ENCODE data around the gene MYL12B.
A peak's percentile ranks its signal among the peaks of the same experiment; 100 is the strongest.

Gene MYL12B

GRCh38 chr18:3236470-3236869, 25.5 kb upstream of the MYL12B start:
- no peak overlapping the region for H2AFZ ChIP-seq (ENCODE audit: low read length, unreplicated experiment)
- no peaks in the 10 kb centered on the region for H3K36me3 ChIP-seq (ENCODE audit: insufficient read depth, low read length)
- no peaks in the 10 kb centered on the region for H3K27me3 ChIP-seq (ENCODE audit: insufficient read depth, low read length)
- no peak overlapping the region for H3K4me3 ChIP-seq (ENCODE audit: low read depth, low read length)
- no peak overlapping the region for H3K27ac ChIP-seq (ENCODE audit: low read depth, low read length)
- H3K4me1 ChIP-seq (ENCODE audit: control insufficient read depth, insufficient read depth, low read length, unreplicated experiment): no peaks in the 10 kb centered on the region
- H3K79me2 ChIP-seq (ENCODE audit: control insufficient read depth, insufficient read depth, low read length, unreplicated experiment): no peaks in the 10 kb centered on the region

GRCh38 chr18:3238742-3239141, 23.2 kb upstream of the MYL12B start:
- H3K4me1 ChIP-seq (ENCODE audit: control insufficient read depth, insufficient read depth, low read length, unreplicated experiment): peaks cover under 1% of the 10 kb centered on the region
- no peaks in the 10 kb centered on the region for H3K36me3 ChIP-seq (ENCODE audit: insufficient read depth, low read length)
- no peaks in the 10 kb centered on the region for H3K27me3 ChIP-seq (ENCODE audit: insufficient read depth, low read length)
- H2AFZ ChIP-seq (ENCODE audit: low read length, unreplicated experiment): no peak overlapping the region
- H3K4me3 ChIP-seq (ENCODE audit: low read depth, low read length): no peak overlapping the region
- no peaks in the 10 kb centered on the region for H3K79me2 ChIP-seq (ENCODE audit: control insufficient read depth, insufficient read depth, low read length, unreplicated experiment)
- H3K27ac ChIP-seq (ENCODE audit: low read depth, low read length): no peak overlapping the region

- Histone ChIP-seq H2AFZ (ENCODE audit: low read length, unreplicated experiment) (no peak overlapping the region), H3K4me3 (ENCODE audit: low read depth, low read length) (peak overlapping the region; percentile 80), H3K27me3 (ENCODE audit: insufficient read depth, low read length) (no peaks in the 10 kb centered on the region), H3K79me2 (ENCODE audit: control insufficient read depth, insufficient read depth, low read length, unreplicated experiment) (peaks cover 43% of the 10 kb centered on the region), H3K36me3 (ENCODE audit: insufficient read depth, low read length) (peaks cover 6% of the 10 kb centered on the region; the same call in 1 of the 2 replicates), H3K27ac (ENCODE audit: low read depth, low read length) (peak overlapping the region; percentile 16), H3K4me1 (ENCODE audit: control insufficient read depth, insufficient read depth, low read length, unreplicated experiment) (peaks cover 14% of the 10 kb centered on the region)
These were observed 16.8 kb upstream of the MYL12B start for GRCh38 chr18:3245185-3245564.

GRCh38 chr18:3245853-3246634, 15.9 kb upstream of the MYL12B start:
- Histone ChIP-seq H3K27ac (ENCODE audit: low read depth, low read length) (peak overlapping the region; percentile 88), H3K36me3 (ENCODE audit: insufficient read depth, low read length) (peaks cover 6% of the 10 kb centered on the region; the same call in 1 of the 2 replicates), H3K4me1 (ENCODE audit: control insufficient read depth, insufficient read depth, low read length, unreplicated experiment) (peaks cover 18% of the 10 kb centered on the region), H3K4me3 (ENCODE audit: low read depth, low read length) (peak overlapping the region; percentile 80), H3K27me3 (ENCODE audit: insufficient read depth, low read length) (no peaks in the 10 kb centered on the region), H2AFZ (ENCODE audit: low read length, unreplicated experiment) (peak overlapping the region; percentile 58), H3K79me2 (ENCODE audit: control insufficient read depth, insufficient read depth, low read length, unreplicated experiment) (peaks cover 49% of the 10 kb centered on the region)

GRCh38 chr18:3246635-3247239, 15.2 kb upstream of the MYL12B start:
- Histone ChIP-seq H2AFZ (ENCODE audit: low read length, unreplicated experiment) (peak overlapping the region; percentile 50), H3K4me1 (ENCODE audit: control insufficient read depth, insufficient read depth, low read length, unreplicated experiment) (peaks cover 25% of the 10 kb centered on the region), H3K36me3 (ENCODE audit: insufficient read depth, low read length) (peaks cover 6% of the 10 kb centered on the region; the same call in 1 of the 2 replicates), H3K79me2 (ENCODE audit: control insufficient read depth, insufficient read depth, low read length, unreplicated experiment) (peaks cover 55% of the 10 kb centered on the region), H3K27me3 (ENCODE audit: insufficient read depth, low read length) (no peaks in the 10 kb centered on the region), H3K27ac (ENCODE audit: low read depth, low read length) (peak overlapping the region; percentile 88), H3K4me3 (ENCODE audit: low read depth, low read length) (peak overlapping the region; percentile 80)

GRCh38 chr18:3247240-3248061, 14.5 kb upstream of the MYL12B start, which contains the start of gene MYL12A:
Gene MYL12A, plus strand, starts transcription at chr18:3247801. Its CDS starts 5,447 bp downstream, at chr18:3253248.
- no peaks in the 10 kb centered on the region for H3K27me3 ChIP-seq (ENCODE audit: insufficient read depth, low read length)
- peaks cover 32% of the 10 kb centered on the region for H3K4me1 ChIP-seq (ENCODE audit: control insufficient read depth, insufficient read depth, low read length, unreplicated experiment)
- H3K27ac ChIP-seq (ENCODE audit: low read depth, low read length): peak within 1 kb of the TSS; percentile 88
- peaks cover 6% of the 10 kb centered on the region; the same call in 1 of the 2 replicates for H3K36me3 ChIP-seq (ENCODE audit: insufficient read depth, low read length)
- peaks cover 62% of the 10 kb centered on the region for H3K79me2 ChIP-seq (ENCODE audit: control insufficient read depth, insufficient read depth, low read length, unreplicated experiment)
- H3K4me3 ChIP-seq (ENCODE audit: low read depth, low read length): peak within 1 kb of the TSS; percentile 80
- peak within 1 kb of the TSS; percentile 65 for H2AFZ ChIP-seq (ENCODE audit: low read length, unreplicated experiment)

GRCh38 chr18:3248062-3248657, 13.8 kb upstream of the MYL12B start:
- Histone ChIP-seq H3K4me3 (ENCODE audit: low read depth, low read length) (peak overlapping the region; percentile 80), H3K27ac (ENCODE audit: low read depth, low read length) (peak overlapping the region; percentile 88), H3K79me2 (ENCODE audit: control insufficient read depth, insufficient read depth, low read length, unreplicated experiment) (peaks cover 69% of the 10 kb centered on the region), H3K27me3 (ENCODE audit: insufficient read depth, low read length) (no peaks in the 10 kb centered on the region), H3K4me1 (ENCODE audit: control insufficient read depth, insufficient read depth, low read length, unreplicated experiment) (peaks cover 39% of the 10 kb centered on the region), H3K36me3 (ENCODE audit: insufficient read depth, low read length) (peaks cover 10% of the 10 kb centered on the region), H2AFZ (ENCODE audit: low read length, unreplicated experiment) (no peak overlapping the region)

- peaks cover 40% of the 10 kb centered on the region for H3K4me1 ChIP-seq (ENCODE audit: control insufficient read depth, insufficient read depth, low read length, unreplicated experiment)
- peaks cover 16% of the 10 kb centered on the region for H3K36me3 ChIP-seq (ENCODE audit: insufficient read depth, low read length)
These were observed 13.1 kb upstream of the MYL12B start for GRCh38 chr18:3248658-3249359.

GRCh38 chr18:3250237-3251107, 11.5 kb upstream of the MYL12B start:
- peaks cover 32% of the 10 kb centered on the region for H3K36me3 ChIP-seq (ENCODE audit: insufficient read depth, low read length)
- H3K27me3 ChIP-seq (ENCODE audit: insufficient read depth, low read length): no peaks in the 10 kb centered on the region
- peak overlapping the region; percentile 86 for H3K27ac ChIP-seq (ENCODE audit: low read depth, low read length)
- peak overlapping the region; percentile 65 for H3K4me3 ChIP-seq (ENCODE audit: low read depth, low read length)
- peaks cover 74% of the 10 kb centered on the region for H3K79me2 ChIP-seq (ENCODE audit: control insufficient read depth, insufficient read depth, low read length, unreplicated experiment)
- H2AFZ ChIP-seq (ENCODE audit: low read length, unreplicated experiment): no peak overlapping the region
- H3K4me1 ChIP-seq (ENCODE audit: control insufficient read depth, insufficient read depth, low read length, unreplicated experiment): peaks cover 36% of the 10 kb centered on the region

More at GRCh38 chr18:3248658-3249359, 13.1 kb upstream of the MYL12B start:
- peaks cover 75% of the 10 kb centered on the region for H3K79me2 ChIP-seq (ENCODE audit: control insufficient read depth, insufficient read depth, low read length, unreplicated experiment)
- peak overlapping the region; percentile 80 for H3K4me3 ChIP-seq (ENCODE audit: low read depth, low read length)
- no peak overlapping the region for H2AFZ ChIP-seq (ENCODE audit: low read length, unreplicated experiment)
- peak overlapping the region; percentile 88 for H3K27ac ChIP-seq (ENCODE audit: low read depth, low read length)
- H3K27me3 ChIP-seq (ENCODE audit: insufficient read depth, low read length): no peaks in the 10 kb centered on the region

All from ACC112 (cell line).